GM18502 (cell line): Measurements from ENCODE around the gene PRPF19.

Source experiments
- ATAC-seq: cut with Tn5 transposase; IDR thresholded peaks from one replicate; pipeline ENCODE4 v1.9.1; 2021; ENCODE audit warnings: mild to moderate bottlenecking; ENCODE audit not compliant: unreplicated experiment, poor library complexity

Gene PRPF19

GRCh38 chr11:60878245-60879101 lies 27.9 kb downstream of the PRPF19 start:
- no peak for ATAC-seq

- no peak for ATAC-seq
Observed at GRCh38 chr11:60876168-60876485, 30.3 kb downstream of the PRPF19 start.

- no peak for ATAC-seq
Observed at GRCh38 chr11:60875366-60876167, 30.8 kb downstream of the PRPF19 start.

- ATAC-seq: no peak
Observed at GRCh38 chr11:60874421-60875365, 31.7 kb downstream of the PRPF19 start.

DNA sequence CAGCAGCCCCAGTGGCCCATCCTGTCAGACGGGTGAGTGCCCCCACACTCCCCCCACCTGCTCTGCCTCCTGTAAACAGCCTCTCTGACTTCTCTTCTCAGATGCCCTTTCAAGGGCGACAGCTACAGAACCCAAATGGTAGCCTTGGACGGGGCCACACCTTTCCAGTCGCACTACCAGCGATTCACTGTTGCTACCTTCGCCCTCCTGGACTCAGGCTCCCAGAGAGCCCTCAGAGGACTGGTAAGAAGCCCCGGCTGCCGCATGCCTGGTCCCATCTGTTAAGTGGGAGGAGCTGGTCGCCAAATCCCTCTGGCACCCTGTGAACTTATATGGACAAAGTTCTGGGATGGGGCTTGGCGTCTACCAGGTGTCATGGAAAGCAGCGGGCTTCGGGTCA lies 32.9 kb downstream of the PRPF19 start:
- no peak for ATAC-seq

DNA sequence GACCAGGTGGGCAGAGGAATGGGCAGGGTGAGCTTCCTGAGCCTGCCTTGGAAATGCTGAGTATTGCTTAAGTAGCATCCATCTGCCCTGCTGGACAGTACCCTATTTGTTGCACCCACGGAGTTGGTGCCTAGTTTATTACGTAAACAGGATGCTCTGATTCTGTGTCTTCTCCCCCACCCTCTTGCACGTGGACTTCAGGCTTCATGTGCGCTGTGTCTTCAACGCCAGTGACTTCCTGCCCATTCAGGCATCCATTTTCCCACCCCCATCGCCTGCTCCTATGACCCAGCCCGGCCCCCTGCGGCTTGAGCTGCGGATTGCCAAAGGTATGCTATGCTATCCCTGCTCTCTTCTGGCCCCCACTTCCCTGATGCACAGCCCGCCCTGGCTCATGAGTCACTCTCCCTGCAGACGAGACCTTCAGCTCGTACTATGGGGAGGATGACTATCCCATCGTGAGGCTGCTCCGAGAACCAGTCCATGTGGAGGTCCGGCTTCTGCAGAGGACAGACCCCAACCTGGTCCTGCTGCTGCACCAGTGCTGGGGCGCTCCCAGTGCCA lies 33.3 kb downstream of the PRPF19 start:
- ATAC-seq: no peak

GRCh38 chr11:60872124-60872960 lies 34.0 kb downstream of the PRPF19 start:
- no peak for ATAC-seq

DNA sequence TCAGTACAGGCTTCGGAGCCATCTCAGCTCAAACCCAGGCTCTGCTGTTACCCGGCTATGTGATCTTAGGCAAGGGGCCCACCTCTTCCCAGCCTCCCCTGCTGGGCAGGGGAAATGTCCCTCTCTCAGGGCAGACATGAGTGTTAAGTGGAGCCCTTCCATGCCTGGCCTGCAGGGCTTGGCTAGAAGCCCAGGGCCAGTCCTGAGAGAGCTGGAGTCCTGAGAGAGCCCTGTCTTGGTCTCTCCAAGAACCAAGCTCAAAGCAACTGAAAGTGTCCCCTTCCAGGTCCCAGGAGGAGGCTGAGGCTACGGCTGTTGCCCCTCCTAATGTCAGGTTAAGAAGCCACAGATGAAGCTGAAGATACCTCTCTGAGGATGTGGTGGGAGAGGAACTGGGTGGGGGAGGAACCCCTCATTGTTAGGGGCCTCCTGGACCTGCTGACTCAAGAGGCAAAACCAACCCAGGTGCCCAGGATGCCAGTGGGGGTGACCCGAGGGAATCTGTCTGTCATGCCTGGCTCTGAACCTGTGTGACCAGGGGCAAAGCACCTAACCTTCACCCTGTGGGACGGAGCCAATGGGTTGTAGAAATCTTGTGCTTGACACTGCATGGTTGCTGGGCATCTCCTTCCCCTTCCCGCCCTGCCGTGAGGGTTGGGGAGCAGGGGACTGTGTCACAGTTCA lies 34.9 kb downstream of the PRPF19 start:
- no peak for ATAC-seq

GRCh38 chr11:60870733-60871377 lies 35.5 kb downstream of the PRPF19 start:
- ATAC-seq: no peak

DNA sequence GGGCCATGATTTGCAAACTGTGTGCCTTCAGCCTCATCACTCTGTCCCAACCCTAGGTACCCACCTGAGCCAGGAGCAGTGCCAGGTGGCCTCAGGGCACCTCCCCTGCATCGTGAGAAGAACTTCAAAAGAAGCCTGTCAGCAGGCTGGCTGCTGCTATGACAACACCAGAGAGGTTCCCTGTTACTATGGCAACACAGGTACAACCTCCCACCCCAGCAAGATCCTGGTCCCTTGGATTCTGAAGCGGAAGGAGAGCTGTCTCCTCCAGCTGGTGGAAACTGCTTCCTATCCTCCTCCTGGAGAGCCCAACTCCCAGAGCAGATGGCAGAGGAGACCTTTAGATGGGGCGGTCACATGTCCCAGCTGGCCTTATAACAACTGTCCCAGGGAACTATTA lies 36.1 kb downstream of the PRPF19 start:
- ATAC-seq: no peak

DNA sequence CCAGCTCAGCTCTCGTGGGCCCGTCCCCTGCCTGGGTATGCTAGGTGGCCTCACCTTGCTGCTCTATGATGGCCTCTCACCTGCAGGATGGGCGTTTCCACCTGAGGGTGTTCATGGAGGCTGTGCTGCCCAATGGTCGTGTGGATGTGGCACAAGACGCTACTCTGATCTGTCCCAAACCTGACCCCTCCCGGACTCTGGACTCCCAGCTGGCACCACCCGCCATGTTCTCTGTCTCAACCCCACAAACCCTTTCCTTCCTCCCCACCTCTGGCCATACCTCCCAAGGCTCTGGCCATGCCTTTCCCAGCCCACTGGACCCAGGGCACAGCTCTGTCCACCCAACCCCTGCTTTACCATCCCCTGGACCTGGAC lies 36.9 kb downstream of the PRPF19 start:
- no peak for ATAC-seq

DNA sequence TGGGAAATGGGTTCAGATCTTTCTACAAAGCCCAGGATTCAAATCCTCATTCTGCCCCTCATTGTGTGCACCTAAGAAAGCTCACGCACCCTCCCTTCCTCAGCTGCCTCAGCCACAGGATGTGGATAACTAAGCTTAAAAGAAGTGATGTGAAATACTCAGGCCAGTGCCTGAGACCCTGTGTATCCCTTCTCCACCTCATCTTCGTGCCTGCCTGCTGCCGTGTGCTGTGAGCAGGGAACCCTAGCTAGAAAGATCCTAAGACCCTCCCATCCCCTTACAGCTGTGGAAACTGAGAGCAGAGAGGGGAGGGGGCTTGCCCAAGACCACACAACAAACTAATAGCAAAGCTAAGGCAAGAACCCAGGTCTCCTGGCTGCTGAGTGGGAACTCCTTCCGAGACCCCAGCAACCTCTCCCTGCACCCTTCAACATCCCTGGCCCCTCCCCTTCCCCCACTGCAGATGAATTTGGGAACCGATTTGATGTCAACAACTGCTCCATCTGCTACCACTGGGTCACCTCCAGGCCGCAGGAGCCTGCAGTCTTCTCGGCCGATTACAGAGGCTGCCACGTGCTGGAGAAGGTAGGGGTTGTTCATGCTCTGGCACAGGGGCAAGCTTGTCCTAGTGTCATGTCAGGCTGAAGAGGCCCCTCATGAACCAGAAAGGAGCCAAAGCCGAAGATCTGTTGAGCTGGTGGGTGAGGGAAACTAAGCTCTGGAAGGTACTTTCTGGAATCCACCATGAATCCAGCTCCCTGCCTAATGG lies 37.5 kb downstream of the PRPF19 start:
- ATAC-seq: no peak

- no peak for ATAC-seq
Observed at GRCh38 chr11:60867871-60868681, 38.3 kb downstream of the PRPF19 start.

GRCh38 chr11:60866911-60867870 lies 39.2 kb downstream of the PRPF19 start, which contains the start of gene ZP1:
Gene ZP1 (plus strand): TSS chr11:60867542. CDS start chr11:60867562, 20 bp downstream.
- ATAC-seq: no peak

DNA sequence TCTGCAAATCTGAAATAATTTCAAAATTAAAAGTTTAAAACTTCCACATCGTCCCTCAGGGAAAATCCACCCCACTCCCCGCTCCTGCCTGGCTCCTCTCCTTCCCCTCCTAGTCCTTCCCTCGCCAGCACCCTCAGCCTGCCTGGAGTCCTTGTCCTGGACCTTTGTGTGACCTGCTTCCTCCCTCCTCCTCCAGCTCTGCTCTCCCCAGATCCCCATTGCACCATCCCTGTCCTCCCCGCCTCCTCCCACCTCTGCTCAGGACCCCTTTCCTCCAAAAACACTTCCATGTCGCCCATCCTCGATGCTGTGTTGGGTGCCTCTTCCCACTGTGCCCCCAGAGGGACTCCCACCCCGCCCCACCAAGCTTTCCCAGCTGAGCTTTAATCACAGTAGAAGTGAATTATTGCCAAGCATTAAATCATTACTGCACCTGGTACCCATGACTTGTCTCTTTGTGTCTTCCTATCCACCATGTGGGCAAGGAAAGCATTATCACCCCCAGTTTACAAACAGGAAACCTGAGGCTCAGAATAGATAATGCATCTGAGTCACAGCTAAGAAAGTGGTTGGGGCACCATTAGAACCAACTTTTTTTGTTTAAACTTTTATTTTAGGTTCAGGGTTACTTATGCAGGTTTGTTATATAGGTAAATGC lies 41.4 kb downstream of the PRPF19 start:
- no peak for ATAC-seq
